GM11168 (cell line): ENCODE data around the gene R3HDM2.
"Not testable (repeated sequence)": the region's sequence is repeated elsewhere in the genome, so short reads cannot be mapped to it uniquely, and the experiment has no call there.

Experiments
- in situ Hi-C: fragments of 300-500 bp; cut with MboI; formaldehyde crosslinking; loops from one replicate; pipeline ENCODE4 v1.12.0; 2022; ENCODE audit warnings: low sequenced_read_pairs; ENCODE audit not compliant: unreplicated experiment

Gene R3HDM2

DNA sequence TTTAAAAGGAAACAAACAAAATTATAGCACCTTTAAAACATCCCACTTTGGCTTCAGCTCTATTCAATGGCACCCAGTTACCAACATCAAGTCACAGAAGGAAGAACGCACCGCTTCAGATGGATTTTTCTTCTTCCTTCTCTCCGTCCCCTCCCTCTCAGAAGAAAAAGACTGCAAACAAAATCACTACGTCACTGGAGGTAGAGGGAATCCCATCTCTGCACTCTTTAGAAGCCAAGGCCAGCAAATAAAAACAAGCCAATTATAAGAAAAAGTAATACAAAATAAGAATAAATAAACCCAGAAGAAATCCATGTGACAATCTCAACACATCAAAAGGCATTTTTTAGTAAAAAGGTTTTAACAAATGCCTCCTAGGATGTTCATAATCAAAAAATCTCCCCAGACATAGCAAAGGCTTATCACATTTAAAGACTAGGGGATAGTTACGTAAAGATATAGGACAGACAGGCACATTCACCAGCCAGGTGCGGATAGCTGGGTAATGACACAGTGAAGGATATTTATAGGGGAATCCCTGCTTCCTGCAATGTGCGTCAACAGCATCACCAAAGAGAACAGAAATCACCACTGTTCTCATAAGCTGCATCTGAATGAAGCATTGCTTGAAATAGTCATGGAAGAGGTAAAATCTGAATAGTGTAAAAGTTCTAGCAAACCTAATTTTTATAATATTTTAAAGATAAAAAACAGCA is 89.4 kb downstream of the R3HDM2 start:
- in situ Hi-C loops = no loop called here

DNA sequence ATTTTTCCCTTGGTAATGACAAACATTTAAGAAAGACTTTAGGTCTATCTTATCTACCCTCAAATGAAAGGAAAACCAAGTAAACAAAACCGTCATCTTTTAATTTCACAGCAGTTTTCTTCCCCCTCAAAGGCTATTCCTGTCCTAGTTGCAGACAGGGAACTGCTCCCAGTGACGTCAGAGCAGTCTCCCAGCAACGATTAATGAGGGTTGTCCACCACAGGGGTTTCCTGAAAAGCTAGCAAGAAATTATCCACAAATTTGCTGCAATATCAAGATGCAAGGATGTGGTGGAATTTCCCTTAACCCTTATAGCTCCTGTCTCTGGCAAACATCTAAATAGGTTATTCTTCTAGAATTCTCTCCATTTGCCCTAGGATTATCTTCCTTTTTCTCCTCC is 90.7 kb downstream of the R3HDM2 start:
- in situ Hi-C loops = no loop called here

DNA sequence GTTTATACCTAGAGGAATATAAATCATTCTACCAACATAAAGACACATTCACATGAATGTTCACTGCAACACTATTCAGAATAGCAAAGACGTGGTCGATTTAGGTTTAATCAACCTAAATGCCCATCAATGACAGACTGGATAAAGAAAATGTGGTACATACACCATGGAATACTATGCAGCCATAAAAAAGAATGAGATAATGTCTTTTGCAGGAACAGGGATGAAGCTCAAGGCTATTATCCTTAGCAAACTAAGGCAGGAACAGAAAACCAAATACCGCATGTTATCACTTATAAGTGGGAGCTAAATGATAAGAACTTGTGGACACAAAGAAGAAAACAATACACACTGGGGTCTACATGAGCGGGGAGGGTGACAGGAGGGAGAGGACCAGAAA is 94.5 kb downstream of the R3HDM2 start:
- in situ Hi-C loops = not testable (repeated sequence)

DNA sequence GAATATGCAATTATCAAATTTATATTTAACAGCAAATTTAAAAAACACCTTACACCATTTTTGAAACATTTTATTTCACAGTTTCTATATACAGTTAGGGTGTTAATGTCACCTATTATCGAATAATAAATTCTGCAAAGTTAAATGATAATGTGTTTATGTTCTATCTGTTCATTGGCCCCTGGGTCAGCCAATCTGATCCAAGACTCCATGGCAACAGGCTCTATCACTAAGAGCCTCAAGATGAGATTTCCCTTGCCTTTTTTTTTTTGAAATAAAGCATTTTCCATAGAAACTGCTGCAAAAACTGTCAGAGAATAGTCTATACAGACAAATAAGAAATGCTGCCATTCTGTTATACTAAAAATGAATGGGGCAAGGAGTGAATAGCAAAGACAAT is 96.6 kb downstream of the R3HDM2 start:
- in situ Hi-C loops = no loop called here

DNA sequence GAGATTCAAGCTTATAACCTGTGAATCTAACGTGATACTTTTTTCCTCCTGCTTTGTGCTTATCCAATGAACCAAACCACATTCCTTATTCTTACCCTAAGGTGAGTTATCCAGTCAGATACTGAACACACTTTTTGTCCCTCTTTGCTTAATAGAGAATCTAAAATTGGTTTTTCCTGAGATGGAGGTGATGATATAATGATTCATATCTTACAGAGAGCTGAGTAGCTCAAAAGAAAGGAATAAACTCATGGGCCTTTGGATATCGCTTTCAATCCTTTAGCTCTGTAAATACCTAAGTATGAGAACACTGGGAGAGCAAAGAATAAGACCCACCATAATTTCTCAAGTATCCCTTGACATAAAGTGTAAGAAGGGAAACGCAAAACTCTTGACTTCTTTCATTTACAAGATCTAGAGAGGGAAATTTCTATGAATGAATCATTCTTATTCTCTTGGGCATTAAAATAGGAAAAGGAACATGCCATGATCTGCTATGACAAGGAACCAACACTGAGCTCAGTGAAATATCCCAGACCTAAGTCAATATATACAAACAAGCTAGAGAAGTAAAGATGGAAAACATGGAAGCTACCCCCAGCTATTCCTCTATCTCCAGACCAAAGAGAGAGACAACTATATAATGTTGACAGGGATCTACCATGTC is 98.1 kb downstream of the R3HDM2 start:
- in situ Hi-C loops = no loop called here

DNA sequence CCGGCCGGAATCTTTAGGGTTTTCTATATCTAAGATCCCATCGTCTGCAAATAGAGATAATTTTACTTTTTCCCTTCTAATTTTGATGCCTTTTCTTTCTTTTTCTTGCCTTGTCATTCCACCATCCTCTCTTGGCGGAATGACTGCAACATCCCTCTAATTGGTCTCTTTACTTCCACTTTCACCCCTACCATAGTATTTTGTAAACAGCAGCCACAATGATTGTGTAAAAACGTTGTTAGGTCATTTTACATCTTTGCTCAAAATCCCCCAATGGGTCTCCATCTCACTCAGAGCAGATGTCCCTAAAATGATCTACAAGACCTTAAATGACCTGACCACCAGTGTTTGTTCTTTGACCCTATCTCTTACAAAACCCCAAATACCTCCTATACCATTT is 99.9 kb downstream of the R3HDM2 start:
- in situ Hi-C loops = no loop called here

DNA sequence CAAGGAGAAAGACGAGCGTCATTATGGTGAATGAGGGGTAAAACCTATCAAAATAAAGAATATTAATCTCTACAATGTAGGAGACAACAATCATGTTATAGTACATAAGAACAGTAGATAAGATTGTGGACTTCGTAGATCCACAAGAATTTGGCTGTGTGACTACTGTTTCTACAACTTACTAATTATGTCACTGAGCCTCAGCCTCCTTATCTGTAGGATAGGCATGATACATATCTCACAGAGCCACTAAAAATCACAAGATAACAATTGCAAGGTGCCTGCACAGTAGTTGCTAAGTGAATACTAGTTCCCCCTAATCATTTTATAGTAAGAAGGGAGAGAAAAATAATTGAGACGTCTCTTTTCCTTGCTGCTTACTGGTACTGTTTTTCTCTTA is 101.6 kb downstream of the R3HDM2 start:
- in situ Hi-C loops = no loop called here

DNA sequence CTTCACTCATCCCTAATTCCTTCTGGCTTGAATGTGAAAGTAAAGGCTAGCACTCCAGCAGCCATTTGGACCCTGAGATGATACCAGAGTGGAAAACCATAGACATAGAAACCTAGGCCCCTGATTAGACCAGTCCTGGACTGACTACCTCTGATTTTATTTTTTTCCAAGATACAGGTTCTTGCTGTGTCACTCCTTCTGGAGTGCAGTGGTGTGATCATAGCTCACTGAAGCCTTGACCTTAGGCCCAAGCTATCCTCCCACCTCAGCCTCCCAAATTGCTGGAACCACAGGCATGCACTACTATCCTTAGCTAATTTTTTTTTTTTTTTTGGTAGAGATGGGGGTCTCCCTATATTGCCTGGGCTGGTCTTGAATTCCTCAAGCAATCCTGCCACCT is 105.4 kb downstream of the R3HDM2 start:
- in situ Hi-C loops = no loop called here

DNA sequence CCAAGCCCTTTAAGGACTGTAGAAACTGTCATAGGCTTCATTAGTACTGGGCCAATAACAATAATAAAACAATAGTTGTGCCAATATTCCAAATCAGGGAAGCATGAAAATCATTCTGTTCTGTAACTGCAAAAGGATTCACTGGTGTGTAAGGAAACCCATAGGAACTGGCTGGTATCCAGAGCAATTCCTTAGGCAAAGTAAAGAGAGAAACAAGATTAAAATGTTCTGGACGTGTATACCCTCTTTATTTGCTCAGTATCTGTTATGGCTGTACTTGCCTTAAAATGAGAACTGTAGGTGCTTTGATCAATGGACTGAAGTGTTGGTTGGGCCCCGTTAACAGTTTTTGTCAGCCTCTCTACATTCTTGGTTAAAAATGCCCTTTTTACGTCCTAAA is 107.4 kb downstream of the R3HDM2 start:
- in situ Hi-C loops = no loop called here

DNA sequence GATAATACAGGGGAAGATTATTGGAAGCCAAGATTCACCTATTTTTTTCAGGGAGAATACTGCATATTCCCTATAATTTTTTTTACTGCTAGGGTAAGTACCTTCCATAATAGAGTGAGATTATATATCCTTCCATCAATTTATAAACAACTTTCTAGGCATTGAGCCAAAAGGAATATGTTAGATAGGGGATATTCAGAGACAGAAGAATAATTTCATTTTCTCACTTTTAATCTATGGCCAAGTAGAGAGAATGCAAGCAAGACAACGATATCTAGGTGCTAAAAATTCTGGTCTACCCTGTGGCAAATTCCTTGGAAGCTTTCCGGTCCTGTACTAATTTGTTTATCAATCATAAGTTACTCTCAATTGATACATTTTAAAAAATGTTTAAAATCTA is 110.2 kb downstream of the R3HDM2 start:
- in situ Hi-C loops = no loop called here

DNA sequence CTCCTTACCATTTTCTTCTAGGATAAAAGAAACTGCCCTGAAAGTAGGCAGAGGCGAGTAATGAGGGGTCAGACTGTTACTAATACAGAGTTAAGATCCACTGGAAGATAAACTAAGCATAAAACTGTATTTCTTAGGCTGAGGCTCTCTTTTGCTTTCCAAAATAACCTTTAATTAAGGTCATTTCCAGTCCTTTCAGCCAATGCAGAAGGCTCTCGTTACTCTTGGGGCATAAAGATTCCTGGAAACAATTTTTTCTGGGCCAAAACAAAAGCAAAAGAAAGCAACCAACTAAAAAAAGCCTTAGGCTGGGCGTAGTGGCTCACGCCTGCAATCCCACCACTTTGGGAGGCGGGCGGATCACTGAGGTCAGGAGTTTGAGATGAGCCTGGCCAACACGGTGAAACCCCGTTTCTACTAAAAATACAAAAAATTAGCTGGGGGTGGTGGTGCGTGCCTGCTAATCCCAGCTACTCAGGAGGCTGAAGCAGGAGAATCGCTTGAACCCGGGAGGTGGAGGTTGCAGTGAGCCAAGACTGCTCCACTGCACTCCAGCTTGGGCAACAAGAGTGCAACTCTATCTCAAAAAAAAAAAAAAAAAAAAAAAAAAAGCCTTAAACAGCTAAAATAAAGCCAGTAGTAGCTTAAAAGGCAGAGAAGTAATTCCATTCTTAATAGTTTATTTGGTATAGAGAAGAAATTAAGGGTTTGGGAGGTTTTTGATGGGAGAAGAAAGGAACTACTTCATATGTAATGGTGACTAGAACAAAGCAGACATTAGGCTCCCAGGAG is 111.0 kb downstream of the R3HDM2 start:
- in situ Hi-C loops = no loop called here

DNA sequence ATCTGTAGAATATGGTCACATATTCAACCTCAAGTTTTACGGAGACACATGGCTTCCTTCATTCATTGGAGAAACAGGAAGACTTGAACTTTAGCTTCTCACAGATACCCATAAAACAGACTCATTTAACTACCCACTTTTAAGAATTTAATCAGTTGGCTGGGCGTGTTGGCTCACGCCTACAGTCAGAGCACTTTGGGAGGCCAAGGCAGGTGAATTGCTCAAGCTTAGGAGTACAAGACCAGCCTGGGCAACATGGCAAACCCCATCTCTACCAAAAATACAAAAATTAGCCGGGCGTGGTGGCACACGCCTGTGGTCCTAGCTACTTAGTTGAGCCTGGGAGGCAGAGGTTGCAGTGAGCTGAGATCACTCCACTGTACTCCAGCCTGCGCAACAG is 115.2 kb downstream of the R3HDM2 start:
- in situ Hi-C loops = no loop called here

DNA sequence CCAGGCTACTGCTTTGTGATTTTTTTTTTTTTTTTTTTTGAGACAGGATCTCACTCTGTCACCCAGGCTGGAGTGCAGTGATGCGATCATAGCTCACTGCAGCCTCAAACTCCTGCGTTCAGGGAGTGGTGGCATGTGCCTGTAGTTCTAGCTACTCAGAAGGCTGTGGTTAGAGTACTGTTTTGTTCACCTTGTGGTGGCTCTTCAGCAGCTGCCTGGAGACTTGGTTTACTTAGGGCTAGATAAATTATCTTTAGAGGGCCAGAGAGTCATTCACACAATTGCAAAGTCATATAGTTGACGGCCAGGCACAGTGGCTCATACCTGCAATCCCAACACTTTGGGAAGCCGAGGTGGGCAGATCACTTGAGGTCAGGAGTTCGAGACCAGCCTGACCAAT is 118.6 kb downstream of the R3HDM2 start:
- in situ Hi-C loops = loop anchor here (5.0 kb wide), 1 partner anchor 145 kb away; the partner anchor contains the start of genes GLI1 and INHBE

DNA sequence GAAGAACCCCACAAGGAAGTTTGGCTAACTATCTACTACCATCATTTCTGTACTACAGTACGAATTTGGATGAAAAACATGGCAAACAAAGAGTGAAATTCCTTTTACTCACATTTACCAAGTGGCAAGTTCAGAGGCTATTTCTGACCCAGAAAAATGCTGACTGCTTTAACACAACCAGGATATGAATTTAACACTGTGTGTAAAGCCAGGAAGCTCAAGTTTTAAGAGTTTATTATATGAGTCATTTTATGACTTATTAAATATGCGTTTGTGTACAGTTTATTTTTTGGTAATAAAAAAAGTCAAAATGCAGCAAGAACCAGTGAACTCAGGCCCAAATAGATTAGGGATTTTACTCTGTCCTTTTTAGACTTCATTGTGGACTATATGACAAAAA is 121.4 kb downstream of the R3HDM2 start:
- in situ Hi-C loops = no loop called here

DNA sequence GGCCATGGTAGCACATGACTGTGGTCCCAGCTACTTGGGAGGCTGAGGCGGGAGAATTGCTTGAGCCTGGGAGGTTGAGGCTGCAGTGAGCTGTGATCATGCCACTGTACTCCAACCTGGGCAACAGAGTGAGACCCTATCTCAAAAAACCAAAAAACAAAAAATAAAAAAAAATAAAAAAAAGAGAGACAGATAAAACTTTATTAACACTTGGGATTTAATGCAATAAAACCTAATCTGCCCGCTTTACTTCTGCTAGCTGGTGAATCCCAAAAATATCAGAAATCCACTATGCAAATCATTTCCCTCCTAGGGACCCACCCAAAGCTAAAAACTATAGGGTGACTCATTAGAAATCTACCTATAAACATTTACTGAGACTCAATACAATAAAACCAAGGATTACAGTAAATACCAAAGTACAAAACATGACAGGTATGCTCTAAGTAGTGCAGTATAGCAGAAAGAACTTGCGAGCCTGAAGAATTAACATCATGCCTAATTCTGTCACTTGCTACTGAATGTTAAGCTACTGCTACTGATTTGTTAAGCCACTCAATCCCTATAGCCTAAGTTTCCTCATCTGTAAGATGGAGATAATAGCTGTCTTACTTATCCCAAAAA is 129.8 kb downstream of the R3HDM2 start:
- in situ Hi-C loops = no loop called here

DNA sequence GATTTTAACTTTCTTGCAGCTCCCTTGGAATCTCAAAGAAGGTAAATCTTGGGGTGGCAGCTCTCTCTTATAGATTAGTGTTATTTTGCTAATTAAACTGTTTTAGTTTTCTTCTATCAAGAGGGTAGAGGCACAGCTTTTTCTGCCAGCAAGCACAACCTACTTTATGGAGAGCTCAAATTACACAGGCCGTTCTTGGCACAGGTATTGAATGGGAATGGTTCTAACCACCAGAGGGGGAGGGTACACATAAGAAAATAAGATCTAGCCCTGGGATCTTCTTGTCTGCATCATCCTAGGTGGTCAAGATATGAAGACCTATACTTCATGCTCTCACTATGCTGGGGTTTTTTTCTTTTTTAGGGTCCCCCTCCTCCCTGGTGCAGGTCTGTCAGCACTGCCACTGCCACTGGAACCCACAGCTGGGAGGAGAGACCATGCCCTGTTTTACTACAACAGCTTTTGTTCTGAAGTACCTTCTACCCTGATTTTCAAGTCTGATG is 131.3 kb downstream of the R3HDM2 start:
- in situ Hi-C loops = no loop called here

DNA sequence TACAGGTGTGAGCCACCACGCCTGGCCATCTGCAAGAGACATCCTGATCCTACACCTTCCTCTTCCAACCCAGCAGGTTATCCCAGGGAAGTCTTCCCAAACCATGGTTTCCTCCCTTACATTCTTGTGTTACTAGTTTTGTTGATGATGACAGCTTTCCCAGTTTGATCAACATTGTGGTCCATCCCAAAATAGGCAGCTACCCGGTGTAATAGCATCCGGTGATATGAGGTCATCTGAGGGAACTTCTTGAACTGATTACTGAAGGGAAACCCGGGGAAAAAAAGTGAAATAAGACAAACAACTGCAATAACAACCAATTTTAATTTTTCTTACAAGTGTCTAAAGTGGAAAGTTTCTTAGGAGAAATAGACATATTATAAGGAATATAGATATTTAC is 134.6 kb downstream of the R3HDM2 start:
- in situ Hi-C loops = no loop called here

DNA sequence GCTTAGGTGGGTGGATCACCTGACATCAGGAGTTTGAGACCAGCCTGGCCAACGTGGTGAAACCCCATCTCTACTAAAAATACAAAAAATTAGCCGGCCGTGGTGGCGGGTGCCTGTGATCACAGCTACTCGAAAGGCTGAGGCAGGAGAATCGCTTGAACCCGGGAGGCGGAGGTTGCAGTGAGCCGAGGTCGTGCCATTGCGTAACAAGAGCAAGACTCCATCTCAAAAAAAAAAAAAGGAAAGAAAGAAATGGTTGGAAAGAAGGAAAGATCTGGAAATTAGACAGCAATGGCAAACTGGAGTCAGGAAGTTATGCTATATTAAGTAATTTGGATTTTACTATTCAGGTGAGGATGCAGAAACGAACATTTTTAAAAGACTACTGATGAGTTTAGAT is 148.8 kb downstream of the R3HDM2 start:
- in situ Hi-C loops = not testable (repeated sequence)

DNA sequence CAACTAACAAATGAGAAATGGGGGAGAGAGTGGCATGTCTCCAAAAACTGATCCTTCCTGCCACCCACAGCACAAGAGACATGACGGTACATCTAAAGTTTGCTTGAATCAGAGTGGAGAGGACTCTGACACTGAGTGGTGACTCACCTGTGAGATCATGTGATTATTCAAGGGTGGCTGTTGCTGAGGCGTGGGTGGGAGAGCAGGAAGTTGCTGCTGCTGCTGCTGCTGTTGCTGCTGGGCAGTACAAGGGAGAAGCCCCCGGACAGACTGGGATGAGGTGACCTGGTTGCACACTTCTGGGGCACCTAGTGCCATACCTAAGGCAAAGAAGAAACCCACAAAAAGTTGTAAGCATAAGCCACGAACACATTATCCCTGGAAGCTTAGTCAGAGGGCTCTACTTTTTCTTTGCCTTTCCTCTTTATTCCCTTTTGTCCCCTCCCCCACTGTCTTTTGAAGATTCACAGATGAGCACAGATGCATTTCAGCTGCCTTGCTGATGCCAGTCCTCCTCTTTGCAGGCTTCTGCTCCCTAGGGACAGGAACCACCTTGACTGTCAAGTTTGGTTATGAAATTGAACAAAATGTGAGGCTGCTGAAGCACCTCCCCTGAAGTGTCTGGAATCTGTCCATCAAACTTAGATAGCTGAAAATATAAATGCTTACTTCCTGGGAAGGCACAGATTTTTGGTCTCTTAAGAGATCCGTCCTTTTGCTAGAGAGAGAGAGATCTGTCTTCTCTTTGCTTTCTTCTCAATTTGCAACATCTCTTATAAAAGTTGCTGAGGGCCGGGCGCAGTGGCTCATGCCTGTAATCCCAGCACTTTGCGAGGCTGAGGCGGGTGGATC is 150.4 kb downstream of the R3HDM2 start:
- in situ Hi-C loops = no loop called here
